Adipocyte (in vitro differentiated cells): Measurements from ENCODE around the gene MEX3A.
A peak's percentile ranks its signal among the peaks of the same experiment; 100 is the strongest.

ENCODE experiments used
- DNase-seq: peaks from one replicate; pipeline ENCODE4 v3.0.0-alpha.2; 2015; ENCODE audit warnings: low read depth
- H3K27me3 ChIP-seq: replicated peaks from 2 replicates; pipeline ENCODE4 v1.7.0; 2013; ENCODE audit warnings: mild to moderate bottlenecking, low read length, moderate library complexity; ENCODE audit not compliant: control insufficient read depth, insufficient read depth
- H3K36me3 ChIP-seq: 2 replicates; pipeline ENCODE4 v1.7.0; 2013; ENCODE audit warnings: low read length, mild to moderate bottlenecking, moderate library complexity; ENCODE audit not compliant: control insufficient read depth, insufficient read depth, severe bottlenecking
- H3K4me1 ChIP-seq: 2 replicates; pipeline ENCODE4 v1.7.0; 2013; ENCODE audit warnings: mild to moderate bottlenecking, low read length, moderate library complexity; ENCODE audit not compliant: control insufficient read depth, insufficient read depth
- H3K4me3 ChIP-seq: 2 replicates; pipeline ENCODE4 v1.7.0; 2013; ENCODE audit warnings: mild to moderate bottlenecking, low read length, moderate library complexity
- H3K9ac ChIP-seq: 2 replicates; pipeline ENCODE4 v1.7.0; 2013; ENCODE audit warnings: mild to moderate bottlenecking, low read length, moderate library complexity
- H3K9me3 ChIP-seq: 2 replicates; pipeline ENCODE4 v1.7.0; 2013; ENCODE audit warnings: mild to moderate bottlenecking, low read length, moderate library complexity; ENCODE audit not compliant: control insufficient read depth

MEX3A gene

DNA sequence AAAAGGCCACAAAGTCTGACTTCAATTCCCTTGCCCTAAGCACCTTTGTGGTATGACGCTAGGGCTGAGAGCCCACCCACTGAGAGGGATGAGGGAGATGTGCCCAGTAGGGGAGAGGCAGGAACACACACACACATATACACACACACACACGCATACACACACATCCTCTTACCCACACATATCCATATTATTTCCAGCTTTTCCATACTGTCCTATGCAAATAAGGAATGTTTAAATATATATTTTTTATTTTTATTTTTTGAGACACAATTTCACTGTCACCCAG, 18.3 kb downstream of the MEX3A start:
- Histone ChIP-seq H3K9ac (no peak overlapping the region), H3K27me3 (no peaks in the 10 kb centered on the region), H3K4me1 (no peaks in the 10 kb centered on the region), H3K4me3 (no peak overlapping the region), H3K36me3 (no peaks in the 10 kb centered on the region), H3K9me3 (no peaks in the 10 kb centered on the region)
- DNase-seq, result no peak

DNA sequence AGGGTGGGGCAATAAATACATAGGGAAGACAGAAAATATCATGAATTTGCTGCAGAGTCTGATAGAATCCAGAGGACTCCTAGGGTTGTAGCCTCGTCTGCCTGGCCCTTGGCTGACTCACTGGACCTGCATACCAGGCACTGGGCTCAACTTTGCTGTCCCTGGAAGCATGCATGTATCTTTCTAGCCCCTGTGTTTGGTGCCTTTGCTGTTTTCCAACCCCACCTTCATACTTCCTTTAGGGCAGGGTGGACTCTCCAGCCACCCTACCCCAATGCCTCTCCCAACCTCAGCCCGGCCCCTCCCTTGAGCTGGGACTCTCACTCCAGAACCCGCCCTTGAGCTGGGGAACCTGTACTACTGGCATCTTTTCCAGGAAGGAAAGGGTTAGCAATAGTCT, 20.1 kb downstream of the MEX3A start:
- peak; percentile 22 for DNase-seq
- Histone ChIP-seq H3K36me3 (no peaks in the 10 kb centered on the region), H3K4me3 (no peak overlapping the region), H3K4me1 (no peaks in the 10 kb centered on the region), H3K9me3 (no peaks in the 10 kb centered on the region), H3K27me3 (no peaks in the 10 kb centered on the region), H3K9ac (no peak overlapping the region)

DNA sequence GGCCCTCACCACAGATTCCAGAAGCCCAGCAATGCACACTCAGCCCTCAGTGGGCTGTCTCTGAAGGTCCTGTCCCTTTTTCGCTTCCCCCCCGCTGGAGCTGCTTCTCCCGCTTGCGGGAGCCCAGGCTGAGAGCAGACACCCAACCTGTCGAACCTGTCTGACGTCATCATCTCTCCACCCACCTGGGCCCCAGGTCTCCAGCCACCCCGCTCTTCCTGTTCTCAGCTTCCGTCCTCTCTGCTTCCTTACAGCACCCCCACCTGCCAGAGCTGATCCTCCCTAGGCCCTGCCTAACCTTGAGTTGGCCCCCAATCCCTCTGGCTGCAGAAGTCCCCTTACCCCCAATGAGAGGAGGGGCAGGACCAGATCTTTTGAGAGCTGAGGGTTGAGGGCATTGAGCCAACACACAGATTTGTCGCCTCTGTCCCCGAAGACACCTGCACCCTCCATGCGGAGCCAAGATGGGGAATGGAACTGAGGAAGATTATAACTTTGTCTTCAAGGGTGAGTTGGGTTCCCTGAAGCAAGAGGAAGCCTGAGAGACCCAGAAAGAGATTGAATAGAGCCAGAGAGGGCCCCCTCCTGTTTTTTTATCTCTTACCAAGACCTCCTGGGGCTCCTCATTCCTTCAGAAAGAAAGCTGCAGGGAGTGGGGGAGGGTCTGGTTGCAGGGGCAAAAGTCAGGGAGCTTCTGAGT, 21.2 kb downstream of the MEX3A start, which contains the start of gene RAB25:
Gene RAB25 (plus strand): TSS at position 224 of the 700 bp plus-strand sequence. CDS start 241 bp downstream, at position 465.
- H3K9ac ChIP-seq, result no peak within 1 kb of the TSS
- no peaks in the 10 kb centered on the region for H3K36me3 ChIP-seq
- peaks cover under 1% of the 10 kb centered on the region for H3K4me1 ChIP-seq
- H3K27me3 ChIP-seq, result no peaks in the 10 kb centered on the region
- no peak within 1 kb of the TSS for H3K4me3 ChIP-seq
- no peak for DNase-seq
- no peaks in the 10 kb centered on the region for H3K9me3 ChIP-seq

DNA sequence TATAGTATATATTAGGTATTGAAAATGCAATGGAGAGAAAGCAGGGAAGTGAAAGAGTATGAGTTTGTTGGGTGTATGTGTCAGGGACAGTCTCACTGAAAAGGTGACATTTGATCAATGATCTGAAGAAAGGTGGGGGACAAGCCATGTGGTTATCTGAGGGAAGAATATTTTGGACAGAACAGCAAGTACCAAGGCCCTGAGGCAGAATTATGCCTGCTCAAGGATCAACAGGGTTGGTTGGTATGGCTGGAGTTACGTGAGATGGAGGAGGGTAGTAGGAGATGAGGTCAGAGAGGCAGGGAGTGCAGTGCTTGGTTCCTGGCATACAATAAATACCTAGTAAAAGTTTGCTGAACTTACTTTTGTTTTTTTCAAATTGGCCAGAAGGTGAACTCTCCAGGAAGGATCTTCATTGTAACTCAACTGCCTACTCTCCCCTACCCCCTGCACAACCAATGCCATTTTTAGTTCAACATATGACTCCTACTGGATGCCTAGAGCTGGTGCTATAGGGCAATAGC, 25.9 kb downstream of the MEX3A start:
- no peaks in the 10 kb centered on the region for H3K36me3 ChIP-seq
- no peaks in the 10 kb centered on the region for H3K9me3 ChIP-seq
- no peak for DNase-seq
- H3K27me3 ChIP-seq, result no peaks in the 10 kb centered on the region
- no peak overlapping the region for H3K9ac ChIP-seq
- no peak overlapping the region for H3K4me3 ChIP-seq
- peaks cover 8% of the 10 kb centered on the region for H3K4me1 ChIP-seq

DNA sequence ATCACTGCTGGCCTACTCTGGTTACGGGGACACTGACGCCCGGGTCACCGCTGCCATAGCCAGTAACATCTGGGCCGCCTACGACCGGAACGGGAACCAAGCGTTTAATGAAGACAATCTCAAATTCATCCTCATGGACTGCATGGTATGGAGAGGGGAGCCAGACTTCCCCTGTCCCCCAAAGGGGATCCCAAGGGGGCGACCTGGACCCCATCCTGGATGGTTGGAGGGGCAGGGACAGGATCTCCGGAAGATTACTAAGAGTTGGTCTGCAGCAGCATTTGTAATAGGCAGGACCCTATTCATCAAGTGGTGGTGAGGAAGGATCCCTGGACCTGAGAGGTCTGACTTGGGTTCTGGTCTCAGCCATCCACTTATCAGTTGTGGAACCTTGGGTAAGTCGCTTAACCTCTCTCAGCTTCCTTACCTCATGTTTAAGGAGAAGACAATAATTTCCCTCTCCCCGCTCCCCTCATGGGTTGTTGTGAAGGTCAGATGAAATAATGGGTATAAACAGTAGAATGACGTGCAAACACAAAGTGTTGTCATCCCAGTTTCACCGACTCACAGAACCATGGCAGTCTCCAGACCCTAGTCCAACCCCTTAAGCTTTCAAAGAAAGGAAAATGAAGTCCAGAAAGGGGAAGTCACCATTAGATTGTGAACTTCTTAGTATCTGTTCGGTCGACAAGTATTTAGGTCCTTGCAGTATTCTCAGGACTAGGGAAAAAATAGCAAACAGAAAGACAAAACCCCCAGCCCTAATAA, 26.8 kb downstream of the MEX3A start:
- Histone ChIP-seq H3K4me3 (peak overlapping the region; percentile 91), H3K27me3 (no peaks in the 10 kb centered on the region), H3K4me1 (peaks cover 8% of the 10 kb centered on the region), H3K9ac (peak overlapping the region; percentile 99), H3K9me3 (no peaks in the 10 kb centered on the region), H3K36me3 (no peaks in the 10 kb centered on the region)
- no peak for DNase-seq

DNA sequence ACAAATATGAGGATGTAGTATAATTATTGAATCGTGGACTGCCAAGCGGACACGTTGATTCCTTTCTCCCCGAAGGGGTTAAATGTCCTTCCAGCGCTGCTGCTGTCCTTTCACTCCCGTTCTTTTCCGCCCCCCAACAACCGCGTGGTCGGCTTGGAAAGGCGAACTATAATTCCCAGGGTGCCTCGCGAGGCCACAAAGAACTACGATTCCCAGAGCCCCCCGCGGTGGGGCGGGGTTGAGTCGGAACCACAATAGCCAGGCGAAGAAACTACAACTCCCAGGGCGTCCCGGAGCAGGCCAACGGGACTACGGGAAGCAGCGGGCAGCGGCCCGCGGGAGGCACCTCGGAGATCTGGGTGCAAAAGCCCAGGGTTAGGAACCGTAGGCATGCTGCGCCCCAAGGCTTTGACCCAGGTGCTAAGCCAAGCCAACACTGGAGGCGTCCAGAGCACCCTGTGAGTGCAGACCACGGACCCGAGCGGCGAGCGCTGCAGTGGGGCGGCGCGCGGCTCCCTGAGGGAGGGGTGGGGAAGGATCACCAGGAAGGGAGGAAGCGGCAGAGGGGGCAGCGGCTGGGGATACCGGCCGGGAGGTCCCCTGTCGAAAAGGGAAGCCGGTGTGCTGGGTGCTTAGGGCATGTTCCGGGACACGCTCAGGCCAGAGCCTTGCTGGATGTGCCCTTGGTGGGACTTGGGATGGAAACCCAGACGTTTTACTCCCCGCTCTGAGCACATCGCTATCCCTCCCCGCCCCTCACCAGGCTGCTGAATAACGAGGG, 27.6 kb downstream of the MEX3A start, which contains the start of gene LAMTOR2:
Gene LAMTOR2 (plus strand): TSS at position 283 of the 781 bp plus-strand sequence. CDS start 108 bp downstream, at position 391.
- peaks cover 8% of the 10 kb centered on the region for H3K4me1 ChIP-seq
- no peaks in the 10 kb centered on the region for H3K9me3 ChIP-seq
- peak; percentile 99 for DNase-seq
- H3K4me3 ChIP-seq, result peak within 1 kb of the TSS; percentile 91
- no peaks in the 10 kb centered on the region for H3K27me3 ChIP-seq
- peak within 1 kb of the TSS; percentile 99 for H3K9ac ChIP-seq
- H3K36me3 ChIP-seq, result peaks cover 4% of the 10 kb centered on the region

DNA sequence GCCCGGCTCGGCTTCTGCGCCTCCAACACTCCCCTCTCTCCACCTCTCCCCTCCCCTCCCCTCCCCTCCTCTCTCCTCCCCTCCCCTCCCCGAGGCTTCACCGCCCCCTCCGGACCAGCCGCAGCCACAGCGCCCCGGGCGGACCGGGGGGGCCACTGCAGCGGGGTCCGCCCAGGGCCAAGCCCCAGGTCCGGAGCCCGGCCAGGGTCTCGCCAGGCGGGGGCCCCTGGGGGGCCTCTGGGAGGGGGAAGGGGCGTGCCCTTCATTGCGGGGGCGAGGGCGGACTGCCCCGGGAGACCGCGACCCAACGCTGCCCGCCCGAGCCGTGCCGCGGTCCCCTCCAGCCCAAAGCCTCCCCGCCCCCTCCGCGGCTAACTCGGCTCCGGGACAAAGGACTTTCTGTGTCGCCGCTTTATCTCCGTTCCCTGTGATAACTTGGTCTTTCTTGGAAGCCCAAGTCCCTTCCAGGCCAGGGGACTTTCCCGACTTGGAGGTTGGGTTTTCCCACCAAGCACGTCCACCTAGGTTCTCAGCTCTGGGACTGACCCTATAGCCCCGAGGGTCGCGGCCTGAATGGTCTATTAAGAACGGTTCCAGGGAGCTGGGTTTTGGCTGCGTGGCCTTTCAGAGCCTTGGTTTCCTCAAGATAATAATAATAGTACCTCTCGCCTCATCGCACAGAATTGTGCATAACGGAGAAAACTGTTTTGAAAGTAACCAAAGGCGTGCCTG, 28.3 kb downstream of the MEX3A start, which contains the start of gene UBQLN4:
Gene UBQLN4 (minus strand): TSS at position 31 of the 732 bp plus-strand sequence. CDS start 97 bp downstream, outside the sequence.
- Histone ChIP-seq H3K4me3 (peak within 1 kb of the TSS; percentile 91), H3K4me1 (peaks cover 8% of the 10 kb centered on the region), H3K9ac (peak within 1 kb of the TSS; percentile 99), H3K27me3 (no peaks in the 10 kb centered on the region), H3K9me3 (no peaks in the 10 kb centered on the region), H3K36me3 (peaks cover 9% of the 10 kb centered on the region)
- DNase-seq, result peak; percentile 95

DNA sequence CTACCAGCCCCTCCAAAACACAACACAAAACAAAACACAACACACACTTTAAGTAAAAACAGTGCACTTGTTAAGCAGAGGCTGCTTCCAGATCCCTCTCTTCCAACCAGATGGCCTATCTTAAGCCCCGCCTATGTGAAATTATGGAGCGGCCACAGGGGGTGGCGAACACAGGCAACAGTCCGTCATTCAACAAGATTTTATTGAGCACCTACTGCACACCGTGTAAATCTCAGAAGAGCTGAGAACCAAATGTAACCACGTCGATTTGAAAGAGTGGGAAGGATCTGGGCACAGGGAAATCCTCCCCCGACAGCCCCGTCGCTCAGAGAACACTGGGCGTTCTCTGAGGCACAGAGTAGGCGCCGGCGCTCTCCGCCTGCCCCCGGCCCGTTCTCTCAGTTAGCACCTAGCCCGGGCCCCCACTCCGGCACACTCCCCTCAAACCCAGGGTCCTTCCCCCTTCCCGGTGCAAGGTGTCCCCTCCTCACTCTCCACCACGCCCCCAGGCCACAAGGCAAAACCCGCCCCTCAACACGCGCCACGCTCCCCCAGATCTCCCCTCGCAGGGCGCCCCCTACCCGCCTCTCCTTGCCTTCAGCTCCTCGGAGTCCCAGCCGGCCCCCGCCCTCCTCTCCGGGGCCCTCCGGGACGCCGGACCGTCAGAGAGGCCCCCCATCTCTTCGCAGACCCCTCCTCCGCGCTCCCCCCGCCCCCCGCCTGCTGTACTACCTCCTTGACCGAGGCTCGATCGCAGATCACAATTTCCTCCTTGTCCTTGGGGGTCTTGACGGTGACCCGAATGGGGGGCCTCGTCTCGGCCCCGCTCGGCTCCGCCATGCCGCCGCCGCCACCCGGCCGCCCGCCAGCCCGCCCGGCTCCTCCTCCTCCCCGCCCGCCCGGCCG, 29.1 kb downstream of the MEX3A start:
- Histone ChIP-seq H3K9ac (peak overlapping the region; percentile 83), H3K4me3 (peak overlapping the region; percentile 91), H3K36me3 (peaks cover 9% of the 10 kb centered on the region), H3K4me1 (peaks cover 8% of the 10 kb centered on the region), H3K9me3 (no peaks in the 10 kb centered on the region), H3K27me3 (no peaks in the 10 kb centered on the region)
- DNase-seq, result peak; percentile 83

DNA sequence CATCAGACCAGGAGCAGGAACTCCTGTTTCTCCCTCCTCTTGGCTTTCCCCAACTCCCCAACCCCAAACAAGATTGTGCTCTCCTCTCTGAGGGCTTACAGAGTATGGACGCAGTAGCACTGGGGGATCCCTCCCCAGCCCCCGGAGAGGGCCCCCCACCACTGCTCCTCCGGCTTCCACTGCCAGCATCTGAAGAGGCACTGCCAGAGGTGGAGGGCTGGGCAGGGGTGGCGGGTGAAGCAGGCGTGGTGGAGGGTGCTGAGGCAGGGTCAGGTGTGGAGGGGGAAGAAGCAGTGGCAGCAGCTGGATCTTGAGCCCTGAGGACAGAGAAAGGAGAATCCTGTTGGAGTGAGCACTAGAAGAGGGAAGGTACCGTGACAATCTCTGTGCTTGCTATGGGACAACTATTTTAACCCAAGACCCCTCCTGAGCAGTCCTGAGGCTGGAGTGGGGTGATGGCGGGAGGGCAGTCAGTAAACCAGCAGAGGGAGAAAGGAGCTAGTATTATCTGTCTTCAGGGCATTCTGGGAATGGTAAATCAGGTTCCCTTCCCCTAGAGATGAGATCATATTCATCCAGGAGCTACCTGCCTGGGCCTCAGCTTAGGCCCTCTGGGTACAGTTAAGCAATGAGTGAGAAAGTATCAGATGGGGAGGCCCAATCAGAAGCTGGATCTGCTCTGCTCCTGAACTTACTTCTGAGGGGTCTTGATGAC, 31.1 kb downstream of the MEX3A start:
- Histone ChIP-seq H3K36me3 (peaks cover 9% of the 10 kb centered on the region), H3K4me3 (no peak overlapping the region), H3K9me3 (no peaks in the 10 kb centered on the region), H3K27me3 (no peaks in the 10 kb centered on the region), H3K4me1 (peaks cover 8% of the 10 kb centered on the region), H3K9ac (no peak overlapping the region)
- DNase-seq, result no peak
